Hypothalamus (tissue), 51 donors: ENCODE results near the gene FPGT.
"Not testable (repeated sequence)": the region's sequence is repeated elsewhere in the genome, so short reads cannot be mapped to it uniquely, and the experiment has no call there.

ENCODE experiments used
- DNase-seq, 51 donors: peaks; one replicate each; lab custom pipeline; 2025; lab: John Stamatoyannopoulos, UW

FPGT gene

DNA sequence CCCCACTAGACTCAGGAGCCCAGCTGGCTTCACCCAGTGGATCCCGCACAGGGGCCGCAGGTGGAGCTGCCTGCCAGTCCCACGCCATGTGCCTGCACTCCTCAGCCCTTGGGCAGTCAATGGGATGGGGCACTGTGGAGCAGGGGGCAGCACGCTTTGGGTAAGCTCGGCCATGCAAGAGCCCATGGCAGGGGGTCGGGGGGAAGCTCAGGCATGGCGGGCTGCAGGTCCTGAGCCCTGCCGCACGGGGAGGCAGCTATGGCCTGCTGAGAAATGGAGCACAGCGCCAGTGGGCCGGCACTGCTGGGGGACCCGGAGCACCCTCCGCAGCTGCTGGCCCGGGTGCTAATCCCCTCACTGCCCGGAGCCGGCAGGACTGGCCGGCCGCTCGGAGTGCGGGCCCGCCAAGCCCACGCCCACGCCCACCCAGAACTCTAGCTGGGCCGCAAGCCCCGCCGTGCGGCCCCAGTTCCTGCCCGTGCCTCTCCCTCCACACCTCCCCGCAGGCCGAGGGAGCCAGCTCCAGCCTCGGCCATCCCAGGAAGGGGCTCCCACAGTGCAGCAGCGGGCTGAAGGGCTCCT lies 55.3 kb downstream of the FPGT start:
- not testable (repeated sequence) for DNase-seq
